RCC 7860 (cell line): ENCODE results near the gene VDR.

Experiments
- DNase-seq: peaks from one replicate; pipeline ENCODE4 v3.0.0-alpha.2; 2015; ENCODE audit warnings: low spot score
- FAIRE-seq: peaks from 2 replicates; lab custom pipeline; 2012; peaks lifted over from hg19 to GRCh38; lab: Jason Lieb, UNC

Gene VDR

DNA sequence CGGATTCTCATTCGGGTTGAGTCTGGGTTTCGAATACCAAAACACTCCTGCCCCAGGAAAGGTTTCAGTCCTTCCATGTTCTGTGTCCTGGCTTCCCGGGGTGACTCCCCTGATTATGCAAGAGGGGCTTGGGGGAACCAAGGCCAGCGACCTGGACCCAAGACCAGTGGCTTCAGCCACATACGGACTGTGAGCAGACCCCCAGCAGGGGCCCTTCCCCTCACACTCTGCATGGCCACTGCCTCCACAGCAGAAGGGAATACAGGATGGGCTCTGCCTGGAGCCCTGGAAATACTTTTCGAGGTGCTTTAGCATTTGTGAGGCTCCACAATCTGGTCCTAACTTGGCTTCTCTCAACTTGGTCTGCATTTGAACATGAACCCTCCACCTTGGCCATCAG, 104.2 kb downstream of the VDR start:
- FAIRE-seq (no peak), DNase-seq (no peak)

DNA sequence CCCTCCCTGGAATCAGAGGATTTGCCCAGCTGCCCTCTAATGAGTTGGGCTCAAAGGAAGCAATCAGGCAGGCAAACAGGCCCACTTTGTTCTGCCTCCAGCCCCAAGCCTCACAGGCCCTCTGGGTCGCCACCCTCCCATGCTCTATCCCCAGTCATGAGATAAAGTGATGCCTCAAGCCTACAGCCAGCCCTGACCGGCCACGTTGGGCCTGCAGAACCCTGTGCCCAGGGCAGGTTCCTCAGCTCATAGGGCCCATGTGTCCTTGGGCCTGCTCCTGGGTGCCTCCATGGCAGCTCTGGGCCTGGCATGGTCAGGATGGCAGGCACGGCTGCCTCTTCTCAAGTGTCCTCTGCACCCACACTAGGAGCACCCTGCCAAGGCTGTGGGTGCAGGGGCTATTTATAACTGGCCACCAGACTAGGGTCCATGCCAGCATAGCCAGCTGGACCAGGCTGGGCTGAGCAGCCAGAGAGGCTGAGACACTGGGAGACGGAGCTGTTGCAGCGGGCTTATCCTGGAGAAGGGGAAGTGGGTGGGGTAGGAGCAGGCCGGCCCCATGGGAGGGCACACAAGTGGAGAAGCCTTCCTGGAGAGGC, 105.3 kb downstream of the VDR start:
- FAIRE-seq (no peak), DNase-seq (no peak)

DNA sequence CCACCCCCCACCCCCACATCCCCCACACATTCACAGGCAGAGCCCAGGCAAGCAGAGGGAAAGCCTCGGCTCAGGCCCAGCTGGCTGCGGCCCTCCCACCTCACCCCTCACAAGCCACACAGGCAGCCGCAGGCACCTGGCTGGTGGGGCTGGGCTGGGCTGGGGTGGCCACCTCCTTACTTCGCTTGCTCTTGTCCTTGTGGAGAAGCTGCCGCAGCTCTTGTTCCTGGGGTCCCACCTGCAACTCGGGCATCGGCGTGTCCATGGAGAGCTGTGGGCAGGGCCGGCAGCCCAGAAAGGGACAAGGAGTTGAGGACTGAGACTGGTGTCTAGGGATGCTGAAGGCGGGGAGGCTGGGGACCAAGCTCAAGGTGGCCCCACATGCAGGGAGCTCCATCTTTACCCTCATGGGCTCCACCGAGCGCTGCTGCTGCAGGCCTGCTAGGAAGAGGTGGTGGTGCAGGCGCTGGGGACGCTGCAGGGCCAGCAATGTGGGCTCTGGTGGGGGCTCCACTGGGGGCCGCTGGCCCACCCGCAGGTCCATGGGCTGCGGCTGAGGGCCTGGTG, 106.3 kb downstream of the VDR start:
- DNase-seq (no peak), FAIRE-seq (no peak)

DNA sequence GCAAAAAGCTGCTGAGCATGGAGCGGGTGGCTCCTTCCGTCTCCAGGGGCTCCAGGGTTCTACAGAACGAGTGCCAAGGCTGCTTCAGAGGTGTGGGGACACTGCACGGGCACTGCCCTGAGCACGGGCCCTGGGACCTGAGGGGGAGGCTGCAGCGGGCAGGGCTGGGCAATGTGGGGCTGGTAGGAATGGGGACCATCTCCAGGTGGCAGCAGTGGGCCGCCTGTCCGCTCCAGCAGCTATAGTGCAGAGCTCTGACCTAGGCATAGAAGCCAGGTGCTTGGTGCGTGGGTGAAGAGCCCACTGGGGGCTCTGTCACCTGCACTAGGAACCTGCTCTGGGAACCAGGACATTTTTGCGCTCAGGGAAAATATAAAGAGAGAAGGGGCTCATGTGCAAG, 107.4 kb downstream of the VDR start:
- FAIRE-seq (no peak), DNase-seq (no peak)

DNA sequence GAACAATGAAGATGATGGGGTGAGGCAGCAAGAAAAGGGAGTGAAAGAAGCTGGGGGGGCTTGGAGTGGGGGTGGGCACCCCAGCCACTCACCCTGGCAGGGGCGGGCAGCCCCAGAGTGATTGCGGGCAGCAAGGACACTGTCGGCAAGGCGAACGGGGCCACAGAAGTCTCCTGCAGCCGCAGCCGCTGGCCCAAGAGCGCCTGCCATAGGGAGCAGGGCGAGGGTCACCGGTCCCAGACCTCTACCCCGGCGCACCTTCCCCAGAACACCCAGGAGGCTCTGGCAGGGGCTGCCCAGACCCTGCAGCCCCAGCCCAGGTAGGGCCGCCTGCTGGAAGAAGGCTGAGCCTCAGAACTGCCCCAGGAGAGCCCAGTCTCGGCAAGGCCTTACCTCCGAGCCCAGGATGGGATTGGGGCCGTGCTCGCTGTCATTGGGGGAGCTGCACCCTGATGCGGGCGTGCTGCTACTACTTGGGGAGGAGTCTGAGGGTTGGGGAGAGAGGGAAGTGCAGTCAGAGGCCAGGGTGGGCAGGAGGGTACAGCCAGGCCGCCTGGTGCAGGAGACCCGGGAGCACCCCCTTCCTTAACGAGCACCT, 108.9 kb downstream of the VDR start:
- no peak for DNase-seq
- FAIRE-seq: no peak

DNA sequence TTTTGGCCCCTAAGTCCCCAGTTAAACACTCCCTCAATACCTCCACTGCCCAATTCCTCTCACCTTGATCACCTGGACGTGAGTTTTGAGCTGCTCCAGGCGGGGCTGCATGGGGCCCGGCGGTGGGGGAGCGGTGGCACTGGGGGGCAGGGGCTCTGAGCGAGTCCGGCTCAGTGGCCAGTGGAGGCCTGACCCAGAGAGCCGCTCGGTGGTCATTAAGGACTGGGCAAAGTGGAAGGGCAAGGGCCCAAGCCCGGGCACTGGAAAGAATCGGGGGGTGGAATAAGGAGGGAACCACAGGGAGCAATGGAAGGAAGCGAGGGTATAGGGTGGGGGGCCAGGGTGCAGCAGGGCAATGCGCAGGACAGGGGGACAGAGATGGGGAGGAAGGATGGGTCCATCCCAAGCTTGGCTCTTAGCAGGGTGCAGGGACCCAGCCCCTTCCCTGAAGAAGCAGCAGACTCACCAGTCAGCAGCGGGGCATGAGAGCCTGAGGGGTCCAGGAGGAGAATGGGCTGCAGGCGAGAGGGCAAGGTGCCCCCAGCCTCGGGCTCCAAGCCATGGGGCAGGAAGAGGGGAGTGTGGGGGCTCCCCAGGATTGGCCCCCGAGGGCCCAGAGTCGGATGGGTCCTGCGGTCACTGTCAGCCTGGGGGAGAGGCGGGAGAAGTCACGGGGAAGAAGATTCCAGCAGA, 109.5 kb downstream of the VDR start:
- no peak for DNase-seq
- FAIRE-seq: no peak

DNA sequence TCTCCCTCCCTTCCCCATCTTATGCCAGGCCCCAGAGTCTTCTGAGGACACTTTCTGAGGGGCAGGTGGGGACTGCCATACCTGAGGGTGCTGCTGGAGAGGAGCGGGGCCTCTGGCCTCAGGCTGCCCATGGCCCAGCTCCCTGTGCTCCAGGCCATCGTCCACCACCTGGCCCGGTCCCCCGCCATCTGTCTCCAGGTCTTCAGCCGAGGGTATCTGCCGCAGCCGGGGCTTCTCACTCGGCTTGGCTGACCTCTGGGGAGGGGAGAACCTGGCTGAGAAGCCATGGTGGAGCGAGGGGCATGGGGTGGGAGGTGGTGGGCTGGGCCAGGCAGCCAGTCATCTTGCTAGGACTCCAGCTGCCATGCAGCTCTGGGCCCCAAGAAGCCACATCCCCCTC, 110.1 kb downstream of the VDR start:
- no peak for DNase-seq

DNA sequence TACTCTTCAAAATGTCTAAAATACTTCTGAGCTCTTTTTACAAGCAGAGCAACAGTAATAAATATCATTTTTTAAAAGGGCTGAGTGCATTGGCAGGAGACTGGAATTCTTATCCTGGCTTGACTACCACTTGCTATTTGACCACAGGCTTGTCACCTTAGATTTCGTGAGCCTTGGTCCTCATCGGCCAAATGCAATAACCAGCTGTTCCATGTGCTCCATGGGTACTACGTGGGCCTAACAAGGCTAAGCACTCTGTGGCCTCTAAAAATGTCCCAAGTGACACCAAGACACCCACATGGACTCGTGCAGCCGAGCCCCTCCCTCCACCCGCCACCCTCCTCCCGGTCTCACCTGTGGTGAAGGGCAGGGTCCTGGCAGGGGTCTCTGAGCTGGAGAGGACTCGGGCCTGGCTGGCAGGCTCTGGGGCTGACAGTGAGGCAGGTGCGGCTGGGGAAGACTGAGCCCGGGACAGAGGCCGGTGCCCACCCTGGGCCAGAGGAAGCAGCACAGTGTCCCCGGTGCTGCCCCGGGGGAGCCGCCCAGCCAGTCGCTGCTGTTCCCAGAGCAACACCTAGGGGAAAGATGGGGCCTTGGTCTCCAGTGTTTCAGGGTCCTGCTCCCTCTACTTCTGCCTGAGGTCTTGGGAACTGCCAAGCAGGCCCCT, 111.6 kb downstream of the VDR start:
- no peak for DNase-seq
- no peak for FAIRE-seq

More for the DNA sequence above, 110.1 kb downstream of the VDR start:
- FAIRE-seq: no peak

DNA sequence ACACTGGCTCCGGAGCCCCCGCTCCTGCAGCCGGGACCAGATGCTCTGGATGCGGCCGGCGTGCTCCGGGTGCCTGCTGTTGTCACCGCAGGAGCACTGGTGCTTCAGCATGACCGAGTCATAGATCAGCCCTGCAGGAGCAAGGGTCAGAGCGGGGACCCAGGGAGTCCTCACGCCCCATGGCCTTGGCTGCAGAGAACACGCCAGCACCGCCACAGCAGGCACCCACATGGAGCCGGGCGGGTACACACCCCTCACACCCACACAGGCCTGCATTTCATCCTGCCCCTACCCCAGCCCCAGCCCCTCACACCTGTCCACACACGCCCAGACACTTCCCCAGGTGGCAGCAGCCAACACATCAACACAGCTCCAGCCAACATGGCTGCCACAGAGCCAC, 112.9 kb downstream of the VDR start:
- FAIRE-seq (no peak), DNase-seq (no peak)
